SU-DHL-6 (cell line): ENCODE results near the gene CTNND2.

Source experiments
- H2AFZ ChIP-seq: fragments of 200-600 bp; sonication (generic); 2 replicates; pipeline ENCODE4 v1.6.1; 2014; ENCODE audit warnings: low read depth, mild to moderate bottlenecking, moderate library complexity, mixed read lengths, antibody characterized with exemption, low read length; ENCODE audit not compliant: severe bottlenecking
- H3F3A ChIP-seq: fragments of 200-600 bp; shearing (Covaris generic); 2 replicates; pipeline ENCODE4 v1.6.0; 2016; ENCODE audit warnings: antibody characterized with exemption, mild to moderate bottlenecking; ENCODE audit not compliant: insufficient read depth
- H3K27ac ChIP-seq: fragments of 200-600 bp; sonication (generic); 2 replicates; pipeline ENCODE4 v1.5.1; 2016; ENCODE audit warnings: low read depth, mild to moderate bottlenecking, low read length, moderate library complexity, mixed read lengths
- H3K27me3 ChIP-seq: fragments of 200-600 bp; sonication (generic), shearing (Covaris generic); 2 replicates; pipeline ENCODE4 v1.6.0; 2014; ENCODE audit warnings: mild to moderate bottlenecking, low read length
- H3K36me3 ChIP-seq: fragments of 200-600 bp; sonication (generic); 2 replicates; pipeline ENCODE4 v1.6.1; 2014; ENCODE audit warnings: mild to moderate bottlenecking, low read length, mixed read lengths
- H3K4me2 ChIP-seq: fragments of 300-600, 200-600 bp; shearing (Covaris generic), sonication (generic); 2 replicates; pipeline ENCODE4 v1.6.0; 2014; ENCODE audit warnings: low read length, low read depth, mild to moderate bottlenecking; ENCODE audit not compliant: poor library complexity, severe bottlenecking
- H3K4me3 ChIP-seq: fragments of 200-600 bp; sonication (generic); 2 replicates; pipeline ENCODE4 v1.5.1; 2014; ENCODE audit warnings: antibody characterized with exemption, low read length, mild to moderate bottlenecking, mixed read lengths; ENCODE audit not compliant: insufficient read depth, poor library complexity, severe bottlenecking
- H3K79me2 ChIP-seq: fragments of 200-600 bp; sonication (generic); 2 replicates; pipeline ENCODE4 v1.6.1; 2014; ENCODE audit warnings: mild to moderate bottlenecking, low read length, moderate library complexity; ENCODE audit not compliant: insufficient read depth
- H3K9ac ChIP-seq: fragments of 200-600 bp; sonication (generic); 2 replicates; pipeline ENCODE4 v1.7.0; 2014; ENCODE audit warnings: mild to moderate bottlenecking, low read length
- H3K9me2 ChIP-seq: fragments of 200-600 bp; sonication (generic); replicated peaks from 2 replicates; pipeline ENCODE4 v1.6.1; 2014; ENCODE audit warnings: low read length; ENCODE audit not compliant: insufficient read depth
- H3K9me3 ChIP-seq: fragments of 200-600 bp; sonication (generic); 2 replicates; pipeline ENCODE4 v1.6.1; 2014; ENCODE audit warnings: low read length, mixed read lengths; ENCODE audit not compliant: insufficient read depth
- H4K20me1 ChIP-seq: fragments of 200-600 bp; sonication (generic); 2 replicates; pipeline ENCODE4 v1.6.1; 2014; ENCODE audit warnings: low read depth, mild to moderate bottlenecking, antibody characterized with exemption, low read length, moderate library complexity, mixed read lengths
- EZH2phosphoT487 ChIP-seq: fragments of 200-600 bp; sonication (generic), shearing (Covaris generic); conservative IDR thresholded peaks from 2 replicates; pipeline ENCODE4 v1.6.1; 2018; ENCODE audit warnings: mild to moderate bottlenecking, antibody characterized with exemption, low read length, moderate library complexity, mixed read lengths
- TF ChIP-seq, protein P1 (sequence below): fragments of 200-600 bp; sonication (generic); IDR thresholded peaks from one replicate; pipeline ENCODE4 v1.5.1; 2017; ENCODE audit warnings: antibody characterized with exemption, mild to moderate bottlenecking, low read length, moderate library complexity; ENCODE audit not compliant: insufficient read depth, poor library complexity, severe bottlenecking

The CTNND2 gene

DNA sequence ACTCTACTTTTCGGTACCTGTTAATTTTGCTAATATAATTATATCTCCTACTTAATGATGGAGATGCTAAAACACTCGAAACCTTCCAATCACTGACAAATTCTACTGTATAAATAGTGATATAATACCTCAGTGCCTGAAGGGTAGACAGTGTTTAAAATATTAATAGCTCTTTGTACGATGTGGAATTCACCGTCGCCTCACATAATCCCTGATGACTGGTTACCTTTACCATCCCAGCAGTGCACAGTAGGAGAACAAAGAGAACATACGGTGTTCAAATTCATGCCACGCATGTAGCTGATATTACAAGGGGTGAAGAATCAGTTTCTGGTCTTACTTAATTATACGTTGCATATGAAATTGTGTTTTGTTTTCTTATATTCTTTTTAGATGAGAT lies 506.7 kb downstream of the CTNND2 start:
- no peak overlapping the region for H3K27ac ChIP-seq
- no peak overlapping the region for H3K4me2 ChIP-seq
- H3K4me3 ChIP-seq, result no peak overlapping the region
- H3K79me2 ChIP-seq, result no peaks in the 10 kb centered on the region
- no peaks in the 10 kb centered on the region for H3F3A ChIP-seq
- no peak for TF ChIP-seq EZH2phosphoT487
- TF ChIP-seq, protein P1, sequence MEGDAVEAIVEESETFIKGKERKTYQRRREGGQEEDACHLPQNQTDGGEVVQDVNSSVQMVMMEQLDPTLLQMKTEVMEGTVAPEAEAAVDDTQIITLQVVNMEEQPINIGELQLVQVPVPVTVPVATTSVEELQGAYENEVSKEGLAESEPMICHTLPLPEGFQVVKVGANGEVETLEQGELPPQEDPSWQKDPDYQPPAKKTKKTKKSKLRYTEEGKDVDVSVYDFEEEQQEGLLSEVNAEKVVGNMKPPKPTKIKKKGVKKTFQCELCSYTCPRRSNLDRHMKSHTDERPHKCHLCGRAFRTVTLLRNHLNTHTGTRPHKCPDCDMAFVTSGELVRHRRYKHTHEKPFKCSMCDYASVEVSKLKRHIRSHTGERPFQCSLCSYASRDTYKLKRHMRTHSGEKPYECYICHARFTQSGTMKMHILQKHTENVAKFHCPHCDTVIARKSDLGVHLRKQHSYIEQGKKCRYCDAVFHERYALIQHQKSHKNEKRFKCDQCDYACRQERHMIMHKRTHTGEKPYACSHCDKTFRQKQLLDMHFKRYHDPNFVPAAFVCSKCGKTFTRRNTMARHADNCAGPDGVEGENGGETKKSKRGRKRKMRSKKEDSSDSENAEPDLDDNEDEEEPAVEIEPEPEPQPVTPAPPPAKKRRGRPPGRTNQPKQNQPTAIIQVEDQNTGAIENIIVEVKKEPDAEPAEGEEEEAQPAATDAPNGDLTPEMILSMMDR, result no peak
- no peaks in the 10 kb centered on the region for H3K27me3 ChIP-seq
- no peaks in the 10 kb centered on the region for H3K36me3 ChIP-seq
- no peaks in the 10 kb centered on the region for H4K20me1 ChIP-seq
- no peaks in the 10 kb centered on the region for H3K9me3 ChIP-seq
- H3K9ac ChIP-seq, result no peak overlapping the region
- H2AFZ ChIP-seq, result no peak overlapping the region
- no peaks in the 10 kb centered on the region for H3K9me2 ChIP-seq

DNA sequence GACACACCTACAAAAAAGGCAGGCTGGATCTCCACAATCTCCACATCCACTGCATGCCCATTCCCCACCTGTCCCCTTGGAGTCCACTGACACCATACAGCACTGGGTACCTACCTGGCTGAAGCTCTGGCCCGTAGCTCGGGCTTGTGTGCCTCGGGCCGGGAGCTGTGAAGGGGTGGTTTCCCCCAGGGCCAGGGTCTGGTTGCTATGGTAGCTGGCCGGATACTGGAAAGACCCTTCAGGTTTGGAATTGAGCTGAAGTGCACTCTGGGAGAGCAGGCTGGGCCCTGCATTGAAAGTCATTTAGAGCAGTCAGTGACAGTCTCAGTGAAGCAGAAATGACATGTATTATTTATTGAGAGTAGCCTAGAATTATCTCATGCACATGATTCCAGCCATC lies 507.3 kb downstream of the CTNND2 start:
- Histone ChIP-seq H3K4me3 (no peak overlapping the region), H3K9me2 (no peaks in the 10 kb centered on the region), H2AFZ (no peak overlapping the region), H3K27ac (no peak overlapping the region), H3K9me3 (no peaks in the 10 kb centered on the region), H3K27me3 (no peaks in the 10 kb centered on the region), H3K79me2 (no peaks in the 10 kb centered on the region), H4K20me1 (no peaks in the 10 kb centered on the region), H3F3A (no peaks in the 10 kb centered on the region), H3K4me2 (no peak overlapping the region), H3K9ac (no peak overlapping the region), H3K36me3 (no peaks in the 10 kb centered on the region)
- TF ChIP-seq, protein P1, result no peak
- no peak for TF ChIP-seq EZH2phosphoT487

DNA sequence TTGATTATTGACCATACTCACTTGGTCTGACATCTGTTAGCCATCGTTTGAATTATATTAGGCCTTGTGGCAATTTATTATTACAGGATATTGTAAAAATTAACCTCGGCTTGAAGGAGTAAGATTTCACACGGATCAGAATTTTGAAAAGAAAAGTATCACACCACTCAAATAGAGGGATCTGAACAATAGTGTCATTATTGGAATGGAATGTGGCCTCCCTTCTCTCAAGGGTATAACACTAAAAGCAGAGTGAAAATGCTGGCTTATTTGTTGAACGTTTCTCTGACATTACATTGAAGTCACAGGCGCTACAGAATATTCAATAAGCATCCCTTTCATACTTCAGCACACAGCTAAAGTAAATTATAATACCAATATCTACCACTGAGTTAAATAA lies 509.3 kb downstream of the CTNND2 start:
- Histone ChIP-seq H3K79me2 (no peaks in the 10 kb centered on the region), H3K27me3 (no peaks in the 10 kb centered on the region), H2AFZ (no peak overlapping the region), H4K20me1 (no peaks in the 10 kb centered on the region), H3K27ac (no peak overlapping the region), H3K36me3 (no peaks in the 10 kb centered on the region), H3K9me2 (no peaks in the 10 kb centered on the region), H3F3A (no peaks in the 10 kb centered on the region), H3K9ac (no peak overlapping the region), H3K4me3 (no peak overlapping the region), H3K9me3 (no peaks in the 10 kb centered on the region), H3K4me2 (no peak overlapping the region)
- TF ChIP-seq, protein P1, result no peak
- no peak for TF ChIP-seq EZH2phosphoT487
